SU-DHL-6 (cell line): ENCODE measurements around the gene ADAMTS17.

ENCODE experiments used
- H2AFZ ChIP-seq: fragments of 200-600 bp; sonication (generic); 2 replicates; pipeline ENCODE4 v1.6.1; 2014; ENCODE audit warnings: low read depth, mild to moderate bottlenecking, moderate library complexity, mixed read lengths, antibody characterized with exemption, low read length; ENCODE audit not compliant: severe bottlenecking
- H3F3A ChIP-seq: fragments of 200-600 bp; shearing (Covaris generic); 2 replicates; pipeline ENCODE4 v1.6.0; 2016; ENCODE audit warnings: antibody characterized with exemption, mild to moderate bottlenecking; ENCODE audit not compliant: insufficient read depth
- H3K27ac ChIP-seq: fragments of 200-600 bp; sonication (generic); 2 replicates; pipeline ENCODE4 v1.5.1; 2016; ENCODE audit warnings: low read depth, mild to moderate bottlenecking, low read length, moderate library complexity, mixed read lengths
- H3K27me3 ChIP-seq: fragments of 200-600 bp; sonication (generic), shearing (Covaris generic); 2 replicates; pipeline ENCODE4 v1.6.0; 2014; ENCODE audit warnings: mild to moderate bottlenecking, low read length
- H3K36me3 ChIP-seq: fragments of 200-600 bp; sonication (generic); 2 replicates; pipeline ENCODE4 v1.6.1; 2014; ENCODE audit warnings: mild to moderate bottlenecking, low read length, mixed read lengths
- H3K4me2 ChIP-seq: fragments of 300-600, 200-600 bp; shearing (Covaris generic), sonication (generic); 2 replicates; pipeline ENCODE4 v1.6.0; 2014; ENCODE audit warnings: low read length, low read depth, mild to moderate bottlenecking; ENCODE audit not compliant: poor library complexity, severe bottlenecking
- H3K4me3 ChIP-seq: fragments of 200-600 bp; sonication (generic); 2 replicates; pipeline ENCODE4 v1.5.1; 2014; ENCODE audit warnings: antibody characterized with exemption, low read length, mild to moderate bottlenecking, mixed read lengths; ENCODE audit not compliant: insufficient read depth, poor library complexity, severe bottlenecking
- H3K79me2 ChIP-seq: fragments of 200-600 bp; sonication (generic); 2 replicates; pipeline ENCODE4 v1.6.1; 2014; ENCODE audit warnings: mild to moderate bottlenecking, low read length, moderate library complexity; ENCODE audit not compliant: insufficient read depth
- H3K9ac ChIP-seq: fragments of 200-600 bp; sonication (generic); 2 replicates; pipeline ENCODE4 v1.7.0; 2014; ENCODE audit warnings: mild to moderate bottlenecking, low read length
- H3K9me2 ChIP-seq: fragments of 200-600 bp; sonication (generic); replicated peaks from 2 replicates; pipeline ENCODE4 v1.6.1; 2014; ENCODE audit warnings: low read length; ENCODE audit not compliant: insufficient read depth
- H3K9me3 ChIP-seq: fragments of 200-600 bp; sonication (generic); 2 replicates; pipeline ENCODE4 v1.6.1; 2014; ENCODE audit warnings: low read length, mixed read lengths; ENCODE audit not compliant: insufficient read depth
- H4K20me1 ChIP-seq: fragments of 200-600 bp; sonication (generic); 2 replicates; pipeline ENCODE4 v1.6.1; 2014; ENCODE audit warnings: low read depth, mild to moderate bottlenecking, antibody characterized with exemption, low read length, moderate library complexity, mixed read lengths
- CTCF ChIP-seq: fragments of 200-600 bp; sonication (generic); IDR thresholded peaks from one replicate; pipeline ENCODE4 v1.5.1; 2017; ENCODE audit warnings: antibody characterized with exemption, mild to moderate bottlenecking, low read length, moderate library complexity; ENCODE audit not compliant: insufficient read depth, poor library complexity, severe bottlenecking
- EZH2phosphoT487 ChIP-seq: fragments of 200-600 bp; sonication (generic), shearing (Covaris generic); conservative IDR thresholded peaks from 2 replicates; pipeline ENCODE4 v1.6.1; 2018; ENCODE audit warnings: mild to moderate bottlenecking, antibody characterized with exemption, low read length, moderate library complexity, mixed read lengths

The ADAMTS17 gene

GRCh38 chr15:100008258-100008657 lies 333.5 kb downstream of the ADAMTS17 start:
- no peaks in the 10 kb centered on the region for H4K20me1 ChIP-seq
- H3K27ac ChIP-seq = no peak overlapping the region
- no peak overlapping the region for H2AFZ ChIP-seq
- no peak overlapping the region for H3K4me3 ChIP-seq
- H3K9ac ChIP-seq = no peak overlapping the region
- no peaks in the 10 kb centered on the region for H3K9me2 ChIP-seq
- no peaks in the 10 kb centered on the region for H3K36me3 ChIP-seq
- H3K4me2 ChIP-seq = no peak overlapping the region
- H3K27me3 ChIP-seq = no peaks in the 10 kb centered on the region
- TF ChIP-seq CTCF (no peak), EZH2phosphoT487 (no peak)
- H3K9me3 ChIP-seq = no peaks in the 10 kb centered on the region
- H3F3A ChIP-seq = no peaks in the 10 kb centered on the region
- H3K79me2 ChIP-seq = no peaks in the 10 kb centered on the region

- Histone ChIP-seq H3K4me3 (no peak overlapping the region), H4K20me1 (no peaks in the 10 kb centered on the region), H3K27me3 (no peaks in the 10 kb centered on the region), H3K9ac (no peak overlapping the region), H3K9me2 (no peaks in the 10 kb centered on the region), H3K27ac (no peak overlapping the region), H3K9me3 (no peaks in the 10 kb centered on the region), H3K4me2 (no peak overlapping the region), H3K36me3 (no peaks in the 10 kb centered on the region), H3K79me2 (no peaks in the 10 kb centered on the region), H2AFZ (no peak overlapping the region), H3F3A (no peaks in the 10 kb centered on the region)
- TF ChIP-seq CTCF = no peak
- TF ChIP-seq EZH2phosphoT487 = no peak
Observed at GRCh38 chr15:100007609-100008008, 334.2 kb downstream of the ADAMTS17 start.

- TF ChIP-seq CTCF = no peak
- TF ChIP-seq EZH2phosphoT487 = no peak
- Histone ChIP-seq H3K79me2 (no peaks in the 10 kb centered on the region), H3K9me3 (no peaks in the 10 kb centered on the region), H3K4me2 (no peak overlapping the region), H4K20me1 (no peaks in the 10 kb centered on the region), H3K9me2 (no peaks in the 10 kb centered on the region), H3K9ac (no peak overlapping the region), H2AFZ (no peak overlapping the region), H3K4me3 (no peak overlapping the region), H3K27me3 (no peaks in the 10 kb centered on the region), H3K36me3 (no peaks in the 10 kb centered on the region), H3F3A (no peaks in the 10 kb centered on the region), H3K27ac (no peak overlapping the region)
Observed at GRCh38 chr15:100005715-100006114, 336.1 kb downstream of the ADAMTS17 start.
